SK-N-SH treated with all-trans-retinoic acid at 6 μM for 48 hours (cell line): ENCODE results near the gene AREL1.
A peak's percentile ranks its signal among the peaks of the same experiment; 100 is the strongest.

Experiments
- ATAC-seq: fragments of 200-7000 bp; cut with Tn5 transposase; 3 replicates; pipeline ENCODE4 v1.9.1; 2020; ENCODE audit warnings: mild to moderate bottlenecking, moderate library complexity
- ARNTL ChIP-seq: fragments of 450-650 bp; formaldehyde crosslinking; IDR thresholded peaks from 2 replicates; pipeline ENCODE4 v1.5.0; 2020; ENCODE audit warnings: low read depth, mild to moderate bottlenecking, moderate library complexity, borderline replicate concordance
- BACH2 ChIP-seq: fragments of 250-450 bp; sonication (Bioruptor Pico); IDR thresholded peaks from 2 replicates; pipeline ENCODE4 v1.9.0; 2021; ENCODE audit warnings: mild to moderate bottlenecking, borderline replicate concordance
- CREB5 ChIP-seq: fragments of 250-450 bp; sonication (Bioruptor Pico); IDR thresholded peaks from 2 replicates; pipeline ENCODE4 v1.5.1; 2020; ENCODE audit warnings: low read depth, mild to moderate bottlenecking, moderate library complexity
- CSDC2 ChIP-seq: fragments of 250-450 bp; sonication (Bioruptor Pico); IDR thresholded peaks from 2 replicates; pipeline ENCODE4 v1.5.0; 2020; ENCODE audit warnings: mild to moderate bottlenecking, moderate library complexity
- CSRNP3 ChIP-seq: fragments of 250-450 bp; sonication (Bioruptor Pico); IDR thresholded peaks from 2 replicates; pipeline ENCODE4 v1.5.1; 2021; ENCODE audit warnings: mild to moderate bottlenecking, moderate library complexity
- ESRRG ChIP-seq: fragments of 250-450 bp; sonication (Bioruptor Pico); IDR thresholded peaks from 2 replicates; pipeline ENCODE4 v1.6.1; 2021; ENCODE audit warnings: mild to moderate bottlenecking
- GLIS3 ChIP-seq: fragments of 250-450 bp; sonication (Bioruptor Pico); IDR thresholded peaks from 2 replicates; pipeline ENCODE4 v1.5.0; 2020; ENCODE audit warnings: mild to moderate bottlenecking, moderate library complexity
- ISL1 ChIP-seq: fragments of 250-450 bp; sonication (Bioruptor Pico); IDR thresholded peaks from 2 replicates; pipeline ENCODE4 v2.1.2; 2022; ENCODE audit warnings: mild to moderate bottlenecking, moderate library complexity
- PATZ1 ChIP-seq: fragments of 250-450 bp; sonication (Bioruptor Pico); IDR thresholded peaks from 2 replicates; pipeline ENCODE4 v1.8.0; 2020; ENCODE audit warnings: mild to moderate bottlenecking, moderate library complexity, borderline replicate concordance
- POU6F1 ChIP-seq: fragments of 250-450 bp; sonication (Bioruptor Pico); IDR thresholded peaks from 2 replicates; pipeline ENCODE4 v1.8.0; 2021; ENCODE audit warnings: low read depth, mild to moderate bottlenecking, moderate library complexity, borderline replicate concordance
- PPARA ChIP-seq: fragments of 250-450 bp; sonication (Bioruptor Pico); IDR thresholded peaks from 2 replicates; pipeline ENCODE4 v1.5.0; 2020; ENCODE audit warnings: mild to moderate bottlenecking, borderline replicate concordance
- TCF4 ChIP-seq: fragments of 250-450 bp; sonication (Bioruptor Pico); IDR thresholded peaks from 2 replicates; pipeline ENCODE4 v1.8.0; 2021; ENCODE audit warnings: mild to moderate bottlenecking, moderate library complexity, borderline replicate concordance
- TSHZ2 ChIP-seq: fragments of 250-450 bp; sonication (Bioruptor Pico); IDR thresholded peaks from 2 replicates; pipeline ENCODE4 v1.5.0; 2020; ENCODE audit warnings: mild to moderate bottlenecking, moderate library complexity
- ZC3H10 ChIP-seq: fragments of 250-450 bp; sonication (Bioruptor Pico); IDR thresholded peaks from 2 replicates; pipeline ENCODE4 v1.5.1; 2021; ENCODE audit warnings: mild to moderate bottlenecking, moderate library complexity
- ZFP3 ChIP-seq: fragments of 250-450 bp; sonication (Bioruptor Pico); IDR thresholded peaks from 2 replicates; pipeline ENCODE4 v1.5.0; 2020; ENCODE audit warnings: mild to moderate bottlenecking, moderate library complexity
- ZNF70 ChIP-seq: fragments of 450-650 bp; formaldehyde crosslinking; IDR thresholded peaks from 2 replicates; pipeline ENCODE4 v1.5.0; 2020; ENCODE audit warnings: mild to moderate bottlenecking, moderate library complexity

Gene AREL1

GRCh38 chr14:74638066-74638465, 74.8 kb downstream of the AREL1 start:
- TF ChIP-seq TCF4 = peak; percentile 41; the same call in 1 of the 2 replicates
- no peak for TF ChIP-seq GLIS3 (CRISPR knock-in tag)
- ATAC-seq = peak; percentile 24; the same call in 2 of the 3 replicates

GRCh38 chr14:74637178-74637550, 75.7 kb downstream of the AREL1 start:
- TF ChIP-seq BACH2 (CRISPR knock-in tag) (no peak), ISL1 (no peak), ARNTL (no peak), ZFP3 (CRISPR knock-in tag) (no peak), CSDC2 (CRISPR knock-in tag) (no peak), PATZ1 (CRISPR knock-in tag) (no peak), PPARA (CRISPR knock-in tag) (no peak), CREB5 (no peak), GLIS3 (CRISPR knock-in tag) (no peak)
- TF ChIP-seq, all 23 proteins: peak for 0
- ATAC-seq = no peak

DNA sequence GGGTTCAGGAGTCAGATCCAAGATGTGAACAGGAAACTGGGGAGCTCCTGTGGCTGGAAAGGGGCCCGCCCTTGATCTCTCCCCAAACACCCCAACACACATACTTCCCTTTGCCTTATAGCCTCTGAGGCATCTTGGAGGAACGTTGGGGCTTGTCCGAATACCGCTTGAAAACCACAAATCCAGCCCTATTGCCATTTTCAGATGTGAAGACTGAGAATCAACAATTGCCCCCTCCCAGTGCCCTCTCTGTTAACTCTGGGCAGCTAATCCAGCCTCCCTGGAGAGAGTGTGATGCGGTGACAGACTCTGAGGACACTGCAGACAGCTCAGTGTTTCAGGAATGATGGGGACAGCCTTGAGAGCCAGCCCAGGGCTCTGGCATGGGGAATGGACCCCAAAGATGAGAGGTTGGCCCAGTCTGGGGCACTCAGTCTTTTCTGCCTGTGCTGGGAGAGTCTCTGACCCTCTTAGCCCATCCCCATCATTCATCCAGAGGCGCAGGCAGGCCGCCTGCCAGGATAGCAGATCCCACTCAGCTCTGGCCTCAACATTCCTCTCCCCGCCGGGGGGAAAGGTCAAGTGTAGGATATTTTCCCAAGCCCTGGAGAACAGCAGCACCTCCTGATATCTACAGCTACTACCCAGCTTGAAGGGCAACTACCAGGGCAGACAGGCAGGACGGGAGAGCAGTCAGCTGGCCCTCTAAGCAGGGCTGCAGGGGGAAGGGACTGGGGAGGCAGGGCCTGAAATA, 76.3 kb downstream of the AREL1 start:
- no peak for TF ChIP-seq ZC3H10 (CRISPR knock-in tag)
- 0 out of 3 replicates have a peak, but pooled peaks have one; percentile 9 for ATAC-seq

GRCh38 chr14:74635847-74636246, 77.0 kb downstream of the AREL1 start:
- TF ChIP-seq CREB5 = no peak
- no peak for TF ChIP-seq CSRNP3
- TF ChIP-seq TSHZ2 (CRISPR knock-in tag) = no peak
- TF ChIP-seq ISL1 = no peak
- no peak for TF ChIP-seq ESRRG (CRISPR knock-in tag)
- TF ChIP-seq ZNF70 (CRISPR knock-in tag) = no peak
- no peak for TF ChIP-seq POU6F1
- peak; percentile 10; the same call in 1 of the 3 replicates for ATAC-seq
